ENCODE measurements around the gene SMIM32.

Gene SMIM32

GRCh38 chr5:136192526-136193321 is at the start of gene SMIM32:
Gene SMIM32 (minus strand): TSS chr5:136193162. CDS start chr5:136192524, 638 bp downstream.
- DNase-seq = no peak

GRCh38 chr5:136242611-136243010 is 49.6 kb upstream of the SMIM32 start:
- DNase-seq = no peak

- DNase-seq = no peak
These were observed 49.2 kb upstream of the SMIM32 start for GRCh38 chr5:136242136-136242535.

GRCh38 chr5:136240894-136241293 is 47.9 kb upstream of the SMIM32 start:
- no peak for DNase-seq

- no peak for DNase-seq
These were observed 43.6 kb upstream of the SMIM32 start for GRCh38 chr5:136236479-136237083.

GRCh38 chr5:136235321-136235720 is 42.4 kb upstream of the SMIM32 start:
- DNase-seq = no peak

- no peak for DNase-seq
These were observed 39.4 kb upstream of the SMIM32 start for GRCh38 chr5:136232316-136232715.

GRCh38 chr5:136230176-136230575 is 37.2 kb upstream of the SMIM32 start:
- DNase-seq = no peak

GRCh38 chr5:136228136-136228757 is 35.3 kb upstream of the SMIM32 start:
- DNase-seq = no peak

- DNase-seq = no peak
These were observed 33.4 kb upstream of the SMIM32 start for GRCh38 chr5:136226401-136226800.

GRCh38 chr5:136225796-136226195 is 32.8 kb upstream of the SMIM32 start:
- no peak for DNase-seq

- DNase-seq = no peak
These were observed 29.7 kb upstream of the SMIM32 start for GRCh38 chr5:136222580-136223235.

GRCh38 chr5:136221340-136221739 is 28.4 kb upstream of the SMIM32 start:
- no peak for DNase-seq

- no peak for DNase-seq
These were observed 23.3 kb upstream of the SMIM32 start for GRCh38 chr5:136216230-136216629.

GRCh38 chr5:136215812-136216211 is 22.9 kb upstream of the SMIM32 start:
- no peak for DNase-seq

- DNase-seq = no peak
These were observed 21.0 kb upstream of the SMIM32 start for GRCh38 chr5:136213919-136214493.

- DNase-seq = peak; percentile 38
These were observed 19.3 kb upstream of the SMIM32 start for GRCh38 chr5:136212252-136212721.

- DNase-seq = no peak
These were observed 18.5 kb upstream of the SMIM32 start for GRCh38 chr5:136211282-136212040.

- no peak for DNase-seq
These were observed 17.3 kb upstream of the SMIM32 start for GRCh38 chr5:136210259-136210658.

GRCh38 chr5:136209346-136209910 is 16.5 kb upstream of the SMIM32 start:
- DNase-seq = no peak

- DNase-seq = no peak
These were observed 16.0 kb upstream of the SMIM32 start for GRCh38 chr5:136208916-136209315.

- DNase-seq = no peak
These were observed 14.7 kb upstream of the SMIM32 start for GRCh38 chr5:136207631-136208030.

Data from CD4-positive, alpha-beta T cell treated with Interleukin-17A for 1 hour (primary cell).